Ovary (tissue), 9 donors: Measurements from ENCODE around the gene SET. TPM values are rescaled to one million over a fixed set of nuclear protein-coding genes. Genes with fewer than 3 reads are reported as not detected.

Experiments
- DNase-seq, 5 donors: peaks; one replicate each; pipeline ENCODE4 v3.0.0-alpha.2; 2019 to 2020
- H3K27ac ChIP-seq, 2 donors: fragments of 200-600 bp; one replicate each; pipeline versions ENCODE4 v1.5.1 to v1.8.0; 2019 to 2022
- H3K27me3 ChIP-seq: fragments of 200-600 bp; one replicate; pipeline ENCODE4 v1.8.0; 2022
- H3K36me3 ChIP-seq: fragments of 200-600 bp; sonication (generic); one replicate; pipeline ENCODE4 v1.5.1; 2019
- H3K4me1 ChIP-seq: one replicate; pipeline ENCODE4 v1.8.1; 2013; ENCODE audit warnings: mild to moderate bottlenecking, moderate library complexity; ENCODE audit not compliant: insufficient read depth
- H3K4me3 ChIP-seq: fragments of 200-600 bp; sonication (generic); one replicate; pipeline ENCODE4 v1.5.1; 2017
- H3K9me3 ChIP-seq, 2 donors: fragments of 200-600 bp in 1 of 2; sonication (generic) in 1 of 2; one replicate each; pipeline versions ENCODE4 v1.5.1 to v1.8.1; 2013 to 2019; ENCODE audit warnings: mild to moderate bottlenecking in 1 of 2, moderate library complexity in 1 of 2
- CTCF ChIP-seq, 3 donors: fragments of 450-650 bp in 2 of 3; fragments of 200-600 bp in 1 of 3; IDR thresholded peaks; one replicate each; pipeline versions ENCODE4 v1.5.1 to v1.8.0; 2016 to 2022; ENCODE audit warnings: antibody characterized with exemption in 3 of 3, mild to moderate bottlenecking in 1 of 3
- EP300 ChIP-seq: sonication (generic); formaldehyde crosslinking; IDR thresholded peaks from one replicate; pipeline ENCODE4 v1.6.1; 2017; ENCODE audit warnings: antibody characterized with exemption
- POLR2A ChIP-seq: fragments of 450-650 bp; IDR thresholded peaks from one replicate; pipeline ENCODE4 v1.6.1; 2017; ENCODE audit warnings: antibody characterized with exemption, mild to moderate bottlenecking, moderate library complexity
- WGBS, 3 donors: extraction: QIAGEN DNeasy Blood & Tissue Kit in 1 of 3; methylation state at CpG; one replicate each; pipeline versions ENCODE4 v1.1.5 to v1.1.7; 2013 to 2017; 5-methylcytosine and 5-hydroxymethylcytosine counted together
- intact Hi-C, 4 donors: fragments of 100-400 bp; cut with DNase I; formaldehyde crosslinking; loops; one replicate each; pipeline versions ENCODE4 v1.11.0 to v1.15.1; 2022 to 2023
- polyA plus RNA-seq, 2 donors: library from polyadenylated mRNA; stranded (reverse); fragments of 200-250 nt in 1 of 2; fragments of 350-450 nt in 1 of 2; fragmentation: Illumina TruSeq in 1 of 2; extraction: RNeasy Lipid Tissue Mini Kit (QIAGEN cat#74804) in 1 of 2; gene quantifications; one replicate each; pipeline ENCODE4 v1.2.3, GENCODE V29; 2013 to 2014
- total RNA-seq, 7 donors: library from RNA; depleted of rRNA in 2 of 7; stranded (reverse); fragments of >200 nt in 2 of 7; fragmentation: NEBNext Ultra II Directional in 3 of 7; extraction: Animal tissue kit (Norgen Biotek cat#: 25700) in 3 of 7; gene quantifications; one replicate each; pipeline versions ENCODE4 v1.1.0 to v1.2.4, GENCODE V29; 2016 to 2023
- donor health status: DM: no; HTN: no; CAD: no; lungs with moderate emphysema.
- donor health status: DM: no; HTN: no; CAD: no.
- donor health status: Bipolar disorder and iron deficiency.
- donor health status: DM: yes; HTN: yes; CAD: no.
- donor health status: DM: no; HTN: no; CAD: no.
- donor health status: DM: yes; HTN: yes; CAD: no.

Gene SET
- total and polyA plus RNA-seq, 9 donors = 119 to 328 (median 291) TPM

- no peak for TF ChIP-seq CTCF (IDR thresholded peaks at IDR 0.05)
- no peak for TF ChIP-seq EP300
- TF ChIP-seq POLR2A = no peak
- Histone ChIP-seq H3K9me3 (no peaks in the 10 kb centered on the region), H3K4me3 (no peak overlapping the region), H3K27me3 (no peaks in the 10 kb centered on the region), H3K4me1 (peaks cover 1% of the 10 kb centered on the region), H3K27ac (no peak overlapping the region), H3K36me3 (no peaks in the 10 kb centered on the region)
- WGBS, 3 donors = 85 to 89% (median 88%) methylated on average over 34 to 36 of the region's 36 CpGs
- intact Hi-C loops = no loop called here
- peak in 2 of 5 donors; percentile 8 to 29 for DNase-seq
Measured at GRCh38 chr9:128705051-128705965, 16.3 kb downstream of the SET start.

GRCh38 chr9:128706045-128706444, 17.0 kb downstream of the SET start:
- Histone ChIP-seq H3K4me3 (no peak overlapping the region), H3K27ac (no peak overlapping the region), H3K27me3 (no peaks in the 10 kb centered on the region), H3K9me3 (no peaks in the 10 kb centered on the region), H3K36me3 (no peaks in the 10 kb centered on the region), H3K4me1 (peaks cover 1% of the 10 kb centered on the region)
- intact Hi-C loops = no loop called here
- peak in 2 of 5 donors; percentile 6 to 17 for DNase-seq
- TF ChIP-seq EP300 (no peak), CTCF (IDR thresholded peaks at IDR 0.05) (no peak), POLR2A (no peak)
- 88 to 100% (median 97%) methylated on average over 1 of the region's 1 CpG for WGBS, 3 donors

- Histone ChIP-seq H3K36me3 (no peaks in the 10 kb centered on the region), H3K9me3 (no peaks in the 10 kb centered on the region), H3K27ac (no peak overlapping the region), H3K4me1 (peaks cover 1% of the 10 kb centered on the region), H3K4me3 (no peak overlapping the region), H3K27me3 (no peaks in the 10 kb centered on the region)
- intact Hi-C loops = no loop called here
- 80 to 85% (median 80%) methylated on average over 23 of the region's 23 CpGs for WGBS, 3 donors
- DNase-seq = peak in 2 of 5 donors; percentile 16 to 35
- no peak for TF ChIP-seq POLR2A
- no peak for TF ChIP-seq CTCF (IDR thresholded peaks at IDR 0.05)
- no peak for TF ChIP-seq EP300
Measured at GRCh38 chr9:128706671-128707381, 17.8 kb downstream of the SET start.

- no peaks in the 10 kb centered on the region for H3K4me1 ChIP-seq
- DNase-seq = peak in 1 of 5 donors; percentile 4
- no peaks in the 10 kb centered on the region for H3K27me3 ChIP-seq
- WGBS, 3 donors = 92 to 95% (median 95%) methylated on average over 8 of the region's 8 CpGs
- no peak overlapping the region for H3K4me3 ChIP-seq
- no peak overlapping the region for H3K27ac ChIP-seq
- no peaks in the 10 kb centered on the region for H3K36me3 ChIP-seq
- H3K9me3 ChIP-seq = no peaks in the 10 kb centered on the region
- intact Hi-C loops = no loop called here
- TF ChIP-seq CTCF (IDR thresholded peaks at IDR 0.05) (no peak), POLR2A (no peak), EP300 (no peak)
Measured at GRCh38 chr9:128707446-128707845, 18.4 kb downstream of the SET start.
